H1 (cell line): ENCODE results near the gene TDRD15. TPM values are rescaled to one million over a fixed set of nuclear protein-coding genes. Genes with fewer than 3 reads are reported as not detected.

Source experiments
- ATF3 ChIP-seq: IDR thresholded peaks from 2 replicates; pipeline ENCODE4 v1.6.1; 2011; ENCODE audit warnings: low read depth, mild to moderate bottlenecking, low read length; ENCODE audit not compliant: insufficient read depth
- HDAC6 ChIP-seq: IDR thresholded peaks from one replicate; pipeline ENCODE4 v1.7.1; 2012; ENCODE audit warnings: low read depth, mild to moderate bottlenecking, inconsistent platforms, low read length, moderate library complexity
- KDM1A ChIP-seq: fragments of 200-600, 300-600 bp; sonication (generic); IDR thresholded peaks from 2 replicates; pipeline ENCODE4 v1.7.1; 2016; ENCODE audit warnings: mild to moderate bottlenecking, low read length, borderline replicate concordance
- RNF2 ChIP-seq: fragments of 200-900, 300-1000 bp; sonication (generic); IDR thresholded peaks from 2 replicates; pipeline ENCODE4 v1.7.1; 2016; ENCODE audit warnings: borderline replicate concordance, low read depth, mild to moderate bottlenecking, antibody characterized with exemption, low read length; ENCODE audit not compliant: poor library complexity, severe bottlenecking; ENCODE audit errors: missing control alignments
- SIRT6 ChIP-seq: IDR thresholded peaks from one replicate; pipeline ENCODE4 v1.7.1; 2012; ENCODE audit warnings: low read length, inconsistent platforms
- TAF7 ChIP-seq: optimal IDR thresholded peaks from 2 replicates; pipeline ENCODE3; 2011; ENCODE audit warnings: low read depth, mild to moderate bottlenecking, inconsistent platforms, low read length, moderate library complexity, borderline replicate concordance
- TBP ChIP-seq: IDR thresholded peaks from 2 replicates; pipeline ENCODE4 v1.6.1; 2011; ENCODE audit warnings: low read depth, low read length, improper control_type of control experiment
- USF2 ChIP-seq: IDR thresholded peaks from 2 replicates; pipeline ENCODE4 v1.6.1; 2011; ENCODE audit warnings: low read length, improper control_type of control experiment
- polyA plus RNA-seq, 7 experiments: library from polyadenylated mRNA; depleted of rRNA in 3 of 7; stranded (reverse) in 5 of 7; unstranded in 2 of 7; fragments of >200 nt in 5 of 7; fragments of 200-250 nt in 2 of 7; gene quantifications; 1 replicate in 5 of 7; 2 replicates in 1 of 7; 4 replicates in 1 of 7; pipeline versions ENCODE4 v1.2.1 to v1.2.3, GENCODE V29; 2011 to 2013; ENCODE audit warnings: missing spikeins in 2 of 7, mixed read lengths in 2 of 7
- total RNA-seq: library from RNA; stranded (reverse); fragmentation: NEBNext Ultra II Directional; extraction: Animal tissue kit (Norgen Biotek cat#: 25700); gene quantifications from 2 replicates; pipeline ENCODE4 v1.2.1, GENCODE V29; 2021

TDRD15 gene
- total and polyA plus RNA-seq, 2 of the 8 experiments (the other 6 are each of a cell fraction or from before 2014, with no cell fraction given) = not detected

- TF ChIP-seq TBP (no peak), RNF2 (no peak), TAF7 (no peak), USF2 (no peak), KDM1A (no peak), HDAC6 (no peak), ATF3 (no peak), SIRT6 (no peak)
Measured at GRCh38 chr2:21161122-21161521, 37.4 kb downstream of the TDRD15 start (continued).
